Measurements from ENCODE around the gene SPHK1. TPM values are rescaled to one million over a fixed set of nuclear protein-coding genes. Genes with fewer than 3 reads are reported as not detected.

SPHK1 gene
- total RNA-seq, 4 donors from 2014 or later = 17.0 to 37.0 (median 22.8) TPM

GRCh38 chr17:76404256-76404655 is 19.8 kb downstream of the SPHK1 start:
- Histone ChIP-seq H3K36me3 (peaks cover 13 to 69% (median 34%) of the 10 kb centered on the region in 3 donors), H3K4me1 (peaks cover 0 to 30% (median 0%) of the 10 kb centered on the region in 3 donors), H3K27me3 (no peaks in the 10 kb centered on the region), H3K27ac (no peak overlapping the region), H3K4me3 (no peak overlapping the region), H3K9me3 (no peaks in the 10 kb centered on the region)
- 78 to 81% methylated on average over 6 of the region's 6 CpGs for WGBS, 2 donors
- DNase-seq = no peak
- TF ChIP-seq, protein P1, sequence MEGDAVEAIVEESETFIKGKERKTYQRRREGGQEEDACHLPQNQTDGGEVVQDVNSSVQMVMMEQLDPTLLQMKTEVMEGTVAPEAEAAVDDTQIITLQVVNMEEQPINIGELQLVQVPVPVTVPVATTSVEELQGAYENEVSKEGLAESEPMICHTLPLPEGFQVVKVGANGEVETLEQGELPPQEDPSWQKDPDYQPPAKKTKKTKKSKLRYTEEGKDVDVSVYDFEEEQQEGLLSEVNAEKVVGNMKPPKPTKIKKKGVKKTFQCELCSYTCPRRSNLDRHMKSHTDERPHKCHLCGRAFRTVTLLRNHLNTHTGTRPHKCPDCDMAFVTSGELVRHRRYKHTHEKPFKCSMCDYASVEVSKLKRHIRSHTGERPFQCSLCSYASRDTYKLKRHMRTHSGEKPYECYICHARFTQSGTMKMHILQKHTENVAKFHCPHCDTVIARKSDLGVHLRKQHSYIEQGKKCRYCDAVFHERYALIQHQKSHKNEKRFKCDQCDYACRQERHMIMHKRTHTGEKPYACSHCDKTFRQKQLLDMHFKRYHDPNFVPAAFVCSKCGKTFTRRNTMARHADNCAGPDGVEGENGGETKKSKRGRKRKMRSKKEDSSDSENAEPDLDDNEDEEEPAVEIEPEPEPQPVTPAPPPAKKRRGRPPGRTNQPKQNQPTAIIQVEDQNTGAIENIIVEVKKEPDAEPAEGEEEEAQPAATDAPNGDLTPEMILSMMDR (IDR thresholded peaks at IDR 0.05) = no peak
- no peak for TF ChIP-seq POLR2A (IDR thresholded peaks at IDR 0.05)
- intact Hi-C loops (cut with DNase I) = loop anchor here (10.0 kb wide), 2 partner anchors 101 to 459 kb away; partner anchors contain the start of genes FBF1 and RHBDF2

DNA sequence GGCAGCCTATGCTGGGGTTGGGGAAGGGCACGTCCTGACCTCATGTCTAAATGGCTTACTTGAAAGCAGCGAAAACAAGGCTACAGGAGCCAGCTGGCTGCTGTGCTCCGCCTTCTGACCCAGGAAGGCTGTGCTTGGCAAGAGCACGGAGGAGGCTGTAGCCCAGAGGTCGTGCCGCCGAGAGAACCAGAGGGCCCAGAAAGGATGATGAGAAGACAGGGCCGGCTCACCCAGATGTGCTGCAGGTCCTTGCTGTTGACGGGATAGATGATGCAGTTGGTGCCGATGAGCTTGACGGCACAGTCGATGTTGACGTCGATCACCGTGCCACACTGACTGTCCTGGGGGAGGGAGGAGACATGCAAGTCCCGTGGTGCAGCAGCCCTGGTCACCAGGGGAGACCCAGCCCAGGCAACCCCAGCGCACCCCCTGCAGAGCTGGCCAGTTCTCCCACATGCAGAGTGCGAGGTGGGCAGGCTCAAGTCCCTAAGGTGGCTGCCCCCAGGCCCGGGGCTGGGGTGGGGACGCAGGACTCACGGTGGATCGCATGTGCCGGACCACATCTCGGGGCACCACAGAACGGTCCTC is 20.7 kb downstream of the SPHK1 start:
- Histone ChIP-seq H3K9me3 (no peaks in the 10 kb centered on the region), H3K27ac (peak overlapping the region in 1 of 4 donors; percentile 25), H3K4me3 (no peak overlapping the region), H3K27me3 (no peaks in the 10 kb centered on the region), H3K36me3 (peaks cover 10 to 66% (median 27%) of the 10 kb centered on the region in 3 donors), H3K4me1 (peaks cover 0 to 30% (median 0%) of the 10 kb centered on the region in 3 donors)
- TF ChIP-seq, protein P1 (IDR thresholded peaks at IDR 0.05) = no peak
- no peak for TF ChIP-seq POLR2A (IDR thresholded peaks at IDR 0.05)
- intact Hi-C loops (cut with DNase I) = loop anchor here (5.0 to 10.0 kb wide), 3 partner anchors 52 to 460 kb away; partner anchors contain the start of genes FBF1 and RHBDF2
- WGBS, 2 donors = 82 to 90% methylated on average over 15 to 19 of the region's 25 CpGs
- no peak for DNase-seq

- TF ChIP-seq, protein P1 (IDR thresholded peaks at IDR 0.05) = no peak
- no peak for TF ChIP-seq POLR2A (IDR thresholded peaks at IDR 0.05)
- peaks cover 5 to 66% (median 22%) of the 10 kb centered on the region in 3 donors for H3K36me3 ChIP-seq
- no peak for DNase-seq
- H3K4me1 ChIP-seq = peaks cover 0 to 30% (median 0%) of the 10 kb centered on the region in 3 donors
- H3K27me3 ChIP-seq = no peaks in the 10 kb centered on the region
- intact Hi-C loops (cut with DNase I) = loop anchor here (5.0 to 10.0 kb wide), 3 partner anchors 52 to 461 kb away; partner anchors contain the start of genes FBF1 and RHBDF2
- H3K4me3 ChIP-seq = no peak overlapping the region
- 74 to 92% methylated on average over 6 to 9 of the region's 9 CpGs for WGBS, 2 donors
- H3K27ac ChIP-seq = peak overlapping the region in 1 of 4 donors; percentile 25
- no peaks in the 10 kb centered on the region for H3K9me3 ChIP-seq
These were observed 21.2 kb downstream of the SPHK1 start for GRCh38 chr17:76405607-76405966.

DNA sequence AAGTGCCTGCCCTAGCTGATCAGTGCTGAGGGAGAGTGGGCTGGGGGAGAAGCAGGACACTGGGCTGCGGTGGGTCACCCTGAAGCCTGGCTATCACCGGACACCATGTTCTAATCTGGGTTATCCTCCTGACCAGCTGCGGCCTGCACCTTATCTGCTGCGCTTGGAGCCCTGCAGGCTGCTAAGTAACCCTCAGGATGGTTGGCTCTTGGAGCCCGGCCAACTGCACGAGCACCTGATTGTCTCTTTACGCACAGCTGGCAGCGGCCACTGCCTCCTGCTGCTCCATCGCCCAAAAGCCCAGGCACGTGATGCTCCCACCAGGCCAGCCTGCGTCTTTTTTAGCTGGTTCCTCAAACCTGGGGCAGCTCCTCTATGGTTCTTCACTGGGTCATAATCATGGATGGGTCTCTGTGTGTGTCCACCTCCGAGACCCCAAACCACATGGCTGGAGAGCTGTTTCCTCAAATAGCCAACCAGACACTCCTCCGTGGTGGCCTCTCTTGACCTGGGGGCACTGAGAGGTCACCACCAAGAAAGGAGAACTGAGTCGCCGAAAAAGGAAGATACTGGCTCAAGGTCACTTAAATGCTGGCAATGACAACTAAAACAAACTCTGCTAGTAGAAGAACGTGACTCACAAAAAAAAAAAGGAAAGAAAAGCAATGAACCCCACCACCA is 21.7 kb downstream of the SPHK1 start:
- no peak for DNase-seq
- Histone ChIP-seq H3K9me3 (no peaks in the 10 kb centered on the region), H3K36me3 (peaks cover 3 to 66% (median 19%) of the 10 kb centered on the region in 3 donors), H3K4me1 (peaks cover 0 to 30% (median 0%) of the 10 kb centered on the region in 3 donors), H3K27ac (no peak overlapping the region), H3K4me3 (no peak overlapping the region), H3K27me3 (no peaks in the 10 kb centered on the region)
- intact Hi-C loops (cut with DNase I) = loop anchor here (5.0 to 10.0 kb wide), 3 partner anchors 51 to 461 kb away; partner anchors contain the start of genes FBF1 and RHBDF2
- WGBS, 2 donors = 72 to 89% methylated on average over 9 to 10 of the region's 16 CpGs
- TF ChIP-seq, protein P1 (IDR thresholded peaks at IDR 0.05) = no peak
- TF ChIP-seq POLR2A (IDR thresholded peaks at IDR 0.05) = no peak

DNA sequence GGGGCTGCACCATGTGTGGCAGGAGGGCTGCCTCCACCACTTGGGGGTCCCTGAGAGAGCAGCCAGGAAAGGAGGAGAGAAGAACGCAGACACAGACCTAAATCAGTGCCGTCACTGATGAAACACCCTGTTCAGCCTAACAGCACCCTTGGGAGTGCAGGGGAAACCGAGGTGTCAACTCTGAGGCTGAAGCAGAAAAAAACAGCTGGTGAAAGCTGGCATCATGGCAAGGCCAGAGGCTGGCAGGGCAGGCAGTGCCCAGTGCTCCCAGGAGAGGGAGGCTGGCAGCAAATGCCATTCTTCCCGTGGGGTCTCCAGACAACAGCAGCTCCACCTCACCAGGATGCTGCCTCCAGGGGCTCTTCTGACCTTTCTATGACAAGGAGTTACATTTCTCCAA is 23.1 kb downstream of the SPHK1 start:
- Histone ChIP-seq H3K4me1 (peaks cover 0 to 30% (median 0%) of the 10 kb centered on the region in 3 donors), H3K4me3 (no peak overlapping the region), H3K36me3 (peaks cover 0 to 66% (median 11%) of the 10 kb centered on the region in 3 donors), H3K27ac (no peak overlapping the region), H3K27me3 (no peaks in the 10 kb centered on the region), H3K9me3 (no peaks in the 10 kb centered on the region)
- WGBS, 2 donors = 80 to 100% methylated on average over 1 to 3 of the region's 4 CpGs
- no peak for DNase-seq
- intact Hi-C loops (cut with DNase I) = loop anchor here (5.0 to 10.0 kb wide), 3 partner anchors 50 to 463 kb away; partner anchors contain the start of genes FBF1 and RHBDF2
- no peak for TF ChIP-seq POLR2A (IDR thresholded peaks at IDR 0.05)
- TF ChIP-seq, protein P1 (IDR thresholded peaks at IDR 0.05) = no peak

Measured in esophagus squamous epithelium (tissue), 5 donors.